Activated B cell treated with CpG ODN at 0.5 μM for 24 hours (primary cell): ENCODE data around the gene PRR14L. TPM values are rescaled to one million over a fixed set of nuclear protein-coding genes. Genes with fewer than 3 reads are reported as not detected.
A peak's percentile ranks its signal among the peaks of the same experiment; 100 is the strongest.

Source experiments
- ATAC-seq: fragments of 200-7000 bp; cut with Tn5 transposase; one replicate; pipeline ENCODE4 v1.10.0; 2021; ENCODE audit warnings: low read depth, mild to moderate bottlenecking, moderate library complexity
- CTCF ChIA-PET: fragments of 350-600 bp; sonication (Branson Sonifier 250); formaldehyde crosslinking; loops from one replicate; lab custom pipeline; 2021; ENCODE audit warnings: antibody characterized with exemption; lab: Charles Lee
- POLR2A ChIA-PET: fragments of 350-600 bp; sonication (Branson Sonifier 250); formaldehyde crosslinking; loops from one replicate; lab custom pipeline; 2021; ENCODE audit warnings: antibody characterized with exemption; lab: Charles Lee
- DNase-seq: peaks from one replicate; pipeline ENCODE4 v3.0.0; 2022
- H3K27ac Mint-ChIP-seq: one replicate; pipeline ENCODE4 v1.8.0; 2020; ENCODE audit warnings: mixed read lengths
- H3K27me3 Mint-ChIP-seq: one replicate; pipeline ENCODE4 v1.8.0; 2021; ENCODE audit warnings: mixed read lengths
- H3K36me3 Mint-ChIP-seq: one replicate; pipeline ENCODE4 v1.8.0; 2021; ENCODE audit warnings: low read depth, mixed read lengths
- H3K4me1 Mint-ChIP-seq: one replicate; pipeline ENCODE4 v1.8.0; 2021; ENCODE audit warnings: mixed read lengths
- H3K4me3 Mint-ChIP-seq: one replicate; pipeline ENCODE4 v1.8.0; 2020; ENCODE audit warnings: mild to moderate bottlenecking, mixed read lengths
- H3K9me3 Mint-ChIP-seq: one replicate; pipeline ENCODE4 v1.8.0; 2020; ENCODE audit warnings: mixed read lengths
- CTCF ChIP-seq: fragments of 200-600 bp; IDR thresholded peaks from one replicate; pipeline ENCODE4 v1.8.0; 2022; ENCODE audit warnings: antibody characterized with exemption, mild to moderate bottlenecking
- intact Hi-C: fragments of 100-400 bp; cut with micrococcal nuclease; formaldehyde crosslinking; loops from one replicate; pipeline ENCODE4 v1.15.1; 2024
- total RNA-seq: library from RNA; stranded (reverse); gene quantifications from 2 replicates; pipeline ENCODE4 v1.2.3, GENCODE V29; 2022

PRR14L gene
- total RNA-seq, 1 donor from 2014 or later: 59.5 TPM

- POLR2A ChIA-PET: interaction anchor here (0.7 to 2.7 kb wide), 3 partner anchors 27 to 382 kb away, joined by 3 to 10 read pairs (median 3); partner anchors contain the start of gene PISD
- CTCF ChIA-PET: no interaction called here
- TF ChIP-seq CTCF: no peak
Measured at GRCh38 chr22:31754813-31755212, 4.9 kb upstream of the PRR14L start.

GRCh38 chr22:31753634-31754501 lies 3.9 kb upstream of the PRR14L start, which contains the start of gene DEPDC5:
DEPDC5 (plus strand) TSS chr22:31754019; CDS start chr22:31754922, 903 bp downstream.
- H3K9me3 Mint-ChIP-seq: no peaks in the 10 kb centered on the region
- peak within 1 kb of the TSS; percentile 100 for H3K27ac Mint-ChIP-seq
- peak; percentile 73 for ATAC-seq
- H3K36me3 Mint-ChIP-seq: peaks cover 23% of the 10 kb centered on the region
- DNase-seq: peak; percentile 99
- intact Hi-C loops: loop anchor here (1.0 to 10.0 kb wide), 6 partner anchors 37 to 787 kb away; partner anchors contain the start of genes FBXO7, MORC2, RTCB and TUG1
- POLR2A ChIA-PET: interaction anchor here (0.6 to 2.7 kb wide), 20 partner anchors 14 to 720 kb away, joined by 3 to 16 read pairs (median 4); partner anchors contain the start of genes FBXO7, PATZ1, PIK3IP1 and PISD
- no peaks in the 10 kb centered on the region for H3K27me3 Mint-ChIP-seq
- H3K4me1 Mint-ChIP-seq: peaks cover 45% of the 10 kb centered on the region
- CTCF ChIA-PET: interaction anchor here (1.3 kb wide), 1 partner anchor 88 kb away, joined by 5 read pairs; no protein-coding TSS in a partner anchor
- peak within 1 kb of the TSS; percentile 94 for H3K4me3 Mint-ChIP-seq
- TF ChIP-seq CTCF: no peak

More at GRCh38 chr22:31754813-31755212, 4.9 kb upstream of the PRR14L start:
- no peak for DNase-seq
- intact Hi-C loops: loop anchor here (2.0 to 10.0 kb wide), 4 partner anchors 36 to 788 kb away; partner anchors contain the start of genes MORC2, RTCB and TUG1
- Mint-ChIP-seq H3K9me3 (no peaks in the 10 kb centered on the region), H3K4me1 (peaks cover 38% of the 10 kb centered on the region), H3K27ac (peak overlapping the region; percentile 100), H3K36me3 (peaks cover 26% of the 10 kb centered on the region), H3K27me3 (no peaks in the 10 kb centered on the region), H3K4me3 (peak overlapping the region; percentile 94)
- ATAC-seq: no peak

GRCh38 chr22:31753005-31753633 lies 3.2 kb upstream of the PRR14L start:
- intact Hi-C loops: loop anchor here (1.0 to 10.0 kb wide), 5 partner anchors 123 to 786 kb away; partner anchors contain the start of genes FBXO7, MORC2, RTCB and TUG1
- ATAC-seq (peak; percentile 15), DNase-seq (no peak)
- ChIA-PET CTCF (interaction anchor here (0.6 to 1.3 kb wide), 2 partner anchors 78 to 88 kb away, joined by 3 to 5 read pairs; no protein-coding TSS in a partner anchor), POLR2A (interaction anchor here (0.6 to 2.7 kb wide), 16 partner anchors 15 to 721 kb away, joined by 3 to 16 read pairs (median 4); partner anchors contain the start of genes FBXO7, PIK3IP1 and PISD)
- no peak for TF ChIP-seq CTCF
- no peaks in the 10 kb centered on the region for H3K9me3 Mint-ChIP-seq
- H3K4me1 Mint-ChIP-seq: peaks cover 52% of the 10 kb centered on the region
- H3K27ac Mint-ChIP-seq: peak overlapping the region; percentile 100
- H3K4me3 Mint-ChIP-seq: peak overlapping the region; percentile 94
- peaks cover 16% of the 10 kb centered on the region for H3K36me3 Mint-ChIP-seq
- no peaks in the 10 kb centered on the region for H3K27me3 Mint-ChIP-seq

- TF ChIP-seq CTCF: no peak
- Mint-ChIP-seq H3K36me3 (peaks cover 19% of the 10 kb centered on the region), H3K4me1 (peaks cover 60% of the 10 kb centered on the region), H3K9me3 (no peaks in the 10 kb centered on the region), H3K27ac (peak overlapping the region; percentile 100), H3K4me3 (peak overlapping the region; percentile 94), H3K27me3 (no peaks in the 10 kb centered on the region)
- CTCF ChIA-PET: interaction anchor here (0.6 kb wide), 1 partner anchor 79 kb away, joined by 3 read pairs; no protein-coding TSS in a partner anchor
- intact Hi-C loops: loop anchor here (5.0 to 10.0 kb wide), 3 partner anchors 197 to 785 kb away; partner anchors contain the start of genes MORC2, RTCB and TUG1
- DNase-seq (no peak), ATAC-seq (no peak)
- POLR2A ChIA-PET: interaction anchor here (0.7 to 2.7 kb wide), 8 partner anchors 38 to 659 kb away, joined by 3 to 16 read pairs (median 6); partner anchors contain the start of gene PISD
Measured at GRCh38 chr22:31752096-31752847, 2.3 kb upstream of the PRR14L start.
